Camera-type eye (tissue), 1 donor: ENCODE results near the gene CALCOCO2. TPM values are rescaled to one million over a fixed set of nuclear protein-coding genes. Genes with fewer than 3 reads are reported as not detected.

Source experiments
- total RNA-seq: library from RNA; depleted of rRNA; stranded (reverse); fragments of >200 nt; gene quantifications from one replicate; pipeline ENCODE4 v1.2.3, GENCODE V29; 2014

Gene CALCOCO2
- total RNA-seq, result 65.5 TPM

GRCh38 chr17:48830840-48831548 lies at the start of gene CALCOCO2:
Gene CALCOCO2, plus strand, starts transcription at chr17:48831035. Its CDS starts 10,673 bp downstream, at chr17:48841708.

GRCh38 chr17:48816774-48817590 lies 13.9 kb upstream of the CALCOCO2 start, which contains the start of gene TTLL6:
Gene TTLL6, minus strand, starts transcription at chr17:48817229. Its CDS starts 157 bp downstream, at chr17:48817072.

GRCh38 chr17:48908047-48908843 lies 77.4 kb downstream of the CALCOCO2 start, which contains the start of gene UBE2Z:
Gene UBE2Z, plus strand, starts transcription at chr17:48908407. Its CDS starts 97 bp downstream, at chr17:48908504.

Other genes starting within 250 kb of the CALCOCO2 start
- 0.22 TPM for gene HOXB3, start 240.8 kb upstream of the CALCOCO2 start, total RNA-seq
- gene HOXB5, start 237.3 kb upstream of the CALCOCO2 start, total RNA-seq, result not detected
- gene HOXB6, start 226.0 kb upstream of the CALCOCO2 start, total RNA-seq, result not detected
- gene HOXB7, start 220.0 kb upstream of the CALCOCO2 start, total RNA-seq, result not detected
- not detected for gene HOXB8, start 215.7 kb upstream of the CALCOCO2 start, total RNA-seq
- gene HOXB9, start 204.7 kb upstream of the CALCOCO2 start, total RNA-seq, result not detected
- not detected for gene PRAC1, start 108.5 kb upstream of the CALCOCO2 start, total RNA-seq
- not detected for gene PRAC2, start 107.8 kb upstream of the CALCOCO2 start, total RNA-seq
- gene HOXB13, start 102.3 kb upstream of the CALCOCO2 start, total RNA-seq, result not detected
- gene TTLL6, start 13.8 kb upstream of the CALCOCO2 start, total RNA-seq, result 1.6 TPM
- gene ATP5MC1, start 61.8 kb downstream of the CALCOCO2 start, total RNA-seq, result 33.5 TPM
- 57.8 TPM for gene UBE2Z, start 77.4 kb downstream of the CALCOCO2 start, total RNA-seq
- 64.2 TPM for gene SNF8, start 113.8 kb downstream of the CALCOCO2 start, total RNA-seq
- gene GIP, start 137.6 kb downstream of the CALCOCO2 start, total RNA-seq, result not detected
- gene IGF2BP1, start 166.3 kb downstream of the CALCOCO2 start, total RNA-seq, result 12.0 TPM